ENCODE measurements around the gene PIF1. TPM values are rescaled to one million over a fixed set of nuclear protein-coding genes. Genes with fewer than 3 reads are reported as not detected.

Gene PIF1
- total RNA-seq, 1 donor from 2014 or later: 19.1 TPM

GRCh38 chr15:64856429-64857145, 31.1 kb upstream of the PIF1 start:
- peaks cover 35% of the 10 kb centered on the region for H3K4me1 Mint-ChIP-seq (ENCODE audit: low read depth)
- peak overlapping the region; percentile 54 for H3K27ac Mint-ChIP-seq
- H3K27me3 Mint-ChIP-seq (ENCODE audit: insufficient read depth): no peaks in the 10 kb centered on the region
- intact Hi-C loops (cut with micrococcal nuclease): no loop called here
- DNase-seq (ENCODE audit: low spot score): no peak
- H3K9me3 Mint-ChIP-seq: no peaks in the 10 kb centered on the region
- no peak overlapping the region for H3K4me3 Mint-ChIP-seq
- peaks cover 34% of the 10 kb centered on the region for H3K36me3 Mint-ChIP-seq (ENCODE audit: low read depth)

DNA sequence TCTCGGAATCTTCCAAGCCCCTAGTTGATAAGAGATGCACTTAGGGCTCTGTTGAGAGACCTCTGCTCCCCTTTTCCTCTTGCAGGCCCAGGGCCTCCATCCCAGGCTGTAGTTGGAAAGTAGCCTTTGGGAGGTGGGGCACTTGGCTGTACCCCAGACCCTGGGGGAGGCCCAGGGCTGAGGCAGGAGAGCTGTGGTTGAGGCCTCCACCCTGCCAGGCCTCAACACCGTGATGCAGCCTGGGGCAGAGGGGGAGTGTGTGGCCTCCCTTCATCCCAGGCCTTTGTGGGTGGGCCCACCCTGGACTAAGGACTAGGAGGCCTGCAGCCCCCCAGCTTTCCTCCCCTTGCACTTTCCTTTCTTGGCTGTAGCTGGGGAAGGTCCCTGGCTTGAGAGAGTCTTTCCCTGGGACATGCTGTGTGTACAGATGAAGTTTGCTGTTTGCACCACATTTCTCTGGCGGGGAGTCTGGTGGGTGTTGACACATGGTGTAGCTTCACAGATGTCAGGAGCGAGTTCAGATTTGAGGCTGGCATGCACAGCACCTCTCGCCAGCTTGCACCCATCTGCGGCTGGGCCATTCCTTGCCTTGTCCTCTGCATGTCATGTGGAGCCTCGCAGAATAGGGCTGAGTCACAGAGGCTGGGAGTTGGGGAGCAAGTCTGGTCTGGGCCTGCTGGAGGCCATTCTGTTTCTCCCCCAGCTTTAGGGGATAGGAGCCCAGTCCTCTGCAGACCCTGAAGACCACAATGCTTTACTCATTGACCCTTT, 29.9 kb upstream of the PIF1 start:
- Mint-ChIP-seq H3K27me3 (ENCODE audit: insufficient read depth) (no peaks in the 10 kb centered on the region), H3K9me3 (no peaks in the 10 kb centered on the region), H3K4me1 (ENCODE audit: low read depth) (peaks cover 38% of the 10 kb centered on the region), H3K27ac (peak overlapping the region; percentile 47), H3K36me3 (ENCODE audit: low read depth) (peaks cover 39% of the 10 kb centered on the region), H3K4me3 (no peak overlapping the region)
- DNase-seq (ENCODE audit: low spot score): no peak
- intact Hi-C loops (cut with micrococcal nuclease): no loop called here

- intact Hi-C loops (cut with micrococcal nuclease): no loop called here
- Mint-ChIP-seq H3K4me3 (no peak overlapping the region), H3K4me1 (ENCODE audit: low read depth) (peaks cover 39% of the 10 kb centered on the region), H3K27me3 (ENCODE audit: insufficient read depth) (no peaks in the 10 kb centered on the region), H3K36me3 (ENCODE audit: low read depth) (peaks cover 43% of the 10 kb centered on the region), H3K9me3 (no peaks in the 10 kb centered on the region), H3K27ac (peak overlapping the region; percentile 10)
- no peak for DNase-seq (ENCODE audit: low spot score)
Observed at GRCh38 chr15:64854526-64854925, 29.1 kb upstream of the PIF1 start.

GRCh38 chr15:64854041-64854440, 28.6 kb upstream of the PIF1 start:
- H3K4me1 Mint-ChIP-seq (ENCODE audit: low read depth): peaks cover 39% of the 10 kb centered on the region
- DNase-seq (ENCODE audit: low spot score): no peak
- no peak overlapping the region for H3K4me3 Mint-ChIP-seq
- intact Hi-C loops (cut with micrococcal nuclease): no loop called here
- no peaks in the 10 kb centered on the region for H3K27me3 Mint-ChIP-seq (ENCODE audit: insufficient read depth)
- no peak overlapping the region for H3K27ac Mint-ChIP-seq
- peaks cover 43% of the 10 kb centered on the region for H3K36me3 Mint-ChIP-seq (ENCODE audit: low read depth)
- no peaks in the 10 kb centered on the region for H3K9me3 Mint-ChIP-seq

- Mint-ChIP-seq H3K27ac (no peak overlapping the region), H3K4me3 (no peak overlapping the region), H3K9me3 (no peaks in the 10 kb centered on the region), H3K4me1 (ENCODE audit: low read depth) (peaks cover 39% of the 10 kb centered on the region), H3K27me3 (ENCODE audit: insufficient read depth) (no peaks in the 10 kb centered on the region), H3K36me3 (ENCODE audit: low read depth) (peaks cover 47% of the 10 kb centered on the region)
- intact Hi-C loops (cut with micrococcal nuclease): no loop called here
- DNase-seq (ENCODE audit: low spot score): no peak
Observed at GRCh38 chr15:64851503-64851840, 26.0 kb upstream of the PIF1 start.

DNA sequence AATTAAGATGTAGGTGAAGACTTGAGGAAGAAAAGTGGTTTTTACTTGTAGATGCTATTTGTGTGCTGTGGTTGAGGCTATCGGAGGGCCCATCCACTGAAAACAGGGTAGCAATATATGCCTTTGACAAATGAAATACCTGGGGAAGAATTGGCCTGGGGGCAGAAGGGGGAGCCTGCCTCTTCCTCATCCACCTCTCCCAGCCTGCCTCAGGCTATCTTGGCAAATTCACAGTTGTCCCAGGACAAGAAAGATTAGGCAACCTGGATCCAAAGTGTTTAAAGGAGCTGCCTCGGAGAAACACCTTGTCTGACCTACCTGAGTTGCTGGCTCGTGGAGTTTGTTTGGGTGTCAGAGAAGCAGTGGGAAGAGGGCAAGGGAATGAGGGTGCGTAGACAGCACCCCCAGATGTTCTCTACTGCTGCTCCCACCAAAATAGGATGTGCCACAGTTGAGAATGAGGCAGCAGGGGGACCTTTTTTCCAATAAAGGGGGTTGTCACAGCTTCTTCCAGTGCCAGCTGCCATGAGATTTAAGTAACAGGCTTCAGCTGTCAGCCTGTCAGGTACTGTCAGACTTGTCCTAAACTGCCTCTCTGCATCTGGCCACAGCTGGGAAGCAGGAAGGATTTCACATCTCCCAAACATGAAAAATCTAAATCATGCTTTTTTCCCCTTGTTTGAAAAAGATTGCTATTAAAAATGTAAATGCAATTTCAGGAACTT, 25.5 kb upstream of the PIF1 start:
- peaks cover 38% of the 10 kb centered on the region for H3K4me1 Mint-ChIP-seq (ENCODE audit: low read depth)
- H3K27me3 Mint-ChIP-seq (ENCODE audit: insufficient read depth): no peaks in the 10 kb centered on the region
- peak overlapping the region; percentile 77 for H3K27ac Mint-ChIP-seq
- intact Hi-C loops (cut with micrococcal nuclease): no loop called here
- H3K9me3 Mint-ChIP-seq: no peaks in the 10 kb centered on the region
- H3K36me3 Mint-ChIP-seq (ENCODE audit: low read depth): peaks cover 42% of the 10 kb centered on the region
- DNase-seq (ENCODE audit: low spot score): no peak
- H3K4me3 Mint-ChIP-seq: no peak overlapping the region

DNA sequence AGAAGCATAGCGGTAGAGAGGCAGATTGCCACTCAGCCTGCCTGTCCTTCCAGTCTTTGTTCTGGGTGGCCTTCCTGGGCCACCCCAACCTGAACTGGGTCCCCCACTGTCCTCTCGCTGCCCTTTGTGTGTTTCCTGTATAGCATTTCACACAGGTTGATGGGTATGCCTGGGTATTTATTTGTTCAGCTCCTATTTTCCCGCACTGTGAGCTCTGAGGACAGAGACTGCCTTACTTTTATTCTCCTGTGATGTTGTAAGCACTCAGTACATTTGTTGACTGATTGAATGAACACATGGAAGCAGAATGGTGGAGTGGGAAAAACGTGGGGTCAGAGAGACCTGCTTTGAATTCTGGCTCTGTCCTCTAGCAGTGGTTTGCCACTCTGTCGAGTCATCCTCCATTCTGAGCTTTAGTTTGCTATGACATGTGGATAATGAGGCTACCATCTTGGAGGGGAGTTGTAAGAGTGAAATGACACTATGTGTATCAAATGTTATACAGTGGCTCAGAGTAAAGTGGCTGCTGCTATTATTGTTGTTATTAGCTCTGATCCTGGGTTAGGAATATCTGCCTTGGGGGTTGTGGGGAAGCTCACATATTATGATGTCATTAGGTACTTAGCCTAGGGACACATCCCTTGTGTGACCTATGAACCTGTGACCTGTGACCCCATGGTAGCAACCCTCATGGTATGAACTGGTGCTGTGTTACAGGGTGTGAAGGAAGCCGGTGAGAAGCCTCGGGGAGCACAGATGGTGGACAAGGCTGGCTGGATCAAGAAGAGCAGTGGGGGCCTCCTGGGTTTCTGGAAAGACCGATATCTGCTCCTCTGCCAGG, 22.6 kb upstream of the PIF1 start:
- Mint-ChIP-seq H3K9me3 (no peaks in the 10 kb centered on the region), H3K4me1 (ENCODE audit: low read depth) (peaks cover 60% of the 10 kb centered on the region)

DNA sequence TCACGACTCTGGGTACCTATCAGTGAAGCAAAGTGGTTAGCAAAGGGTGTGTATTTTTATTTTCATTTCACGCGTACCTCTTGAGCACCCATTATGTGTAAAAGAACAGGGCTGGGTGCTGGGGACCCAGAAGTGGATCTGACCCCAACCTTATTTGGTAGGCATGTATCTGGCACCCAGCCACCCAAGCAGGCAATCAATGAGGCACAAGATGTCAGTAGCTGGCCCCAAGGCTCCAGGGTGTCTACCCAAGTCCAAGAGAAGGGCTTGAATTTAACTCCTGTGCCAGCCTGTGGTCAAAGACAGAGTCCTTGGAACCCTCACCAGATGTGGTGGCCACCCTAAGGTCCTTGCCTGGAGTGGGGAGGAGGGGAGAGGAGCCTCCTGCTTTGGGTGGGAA, 22.0 kb upstream of the PIF1 start:
- peaks cover 30% of the 10 kb centered on the region for H3K36me3 Mint-ChIP-seq (ENCODE audit: low read depth)
- intact Hi-C loops (cut with micrococcal nuclease): no loop called here
- no peaks in the 10 kb centered on the region for H3K9me3 Mint-ChIP-seq
- no peak overlapping the region for H3K4me3 Mint-ChIP-seq
- H3K27me3 Mint-ChIP-seq (ENCODE audit: insufficient read depth): no peaks in the 10 kb centered on the region
- peak overlapping the region; percentile 56 for H3K27ac Mint-ChIP-seq
- peaks cover 67% of the 10 kb centered on the region for H3K4me1 Mint-ChIP-seq (ENCODE audit: low read depth)
- no peak for DNase-seq (ENCODE audit: low spot score)

More for the DNA sequence above, 22.6 kb upstream of the PIF1 start:
- no peak overlapping the region for H3K4me3 Mint-ChIP-seq
- H3K36me3 Mint-ChIP-seq (ENCODE audit: low read depth): peaks cover 32% of the 10 kb centered on the region
- intact Hi-C loops (cut with micrococcal nuclease): no loop called here
- no peak for DNase-seq (ENCODE audit: low spot score)
- no peak overlapping the region for H3K27ac Mint-ChIP-seq
- no peaks in the 10 kb centered on the region for H3K27me3 Mint-ChIP-seq (ENCODE audit: insufficient read depth)

GRCh38 chr15:64847016-64847415, 21.6 kb upstream of the PIF1 start:
- H3K9me3 Mint-ChIP-seq: no peaks in the 10 kb centered on the region
- H3K4me3 Mint-ChIP-seq: no peak overlapping the region
- H3K27ac Mint-ChIP-seq: peak overlapping the region; percentile 56
- H3K4me1 Mint-ChIP-seq (ENCODE audit: low read depth): peaks cover 68% of the 10 kb centered on the region
- H3K36me3 Mint-ChIP-seq (ENCODE audit: low read depth): peaks cover 28% of the 10 kb centered on the region
- no peaks in the 10 kb centered on the region for H3K27me3 Mint-ChIP-seq (ENCODE audit: insufficient read depth)
- intact Hi-C loops (cut with micrococcal nuclease): no loop called here
- no peak for DNase-seq (ENCODE audit: low spot score)

GRCh38 chr15:64845831-64846595, 20.6 kb upstream of the PIF1 start:
- H3K27ac Mint-ChIP-seq: peak overlapping the region; percentile 70
- peaks cover 66% of the 10 kb centered on the region for H3K4me1 Mint-ChIP-seq (ENCODE audit: low read depth)
- peak overlapping the region; percentile 11 for H3K4me3 Mint-ChIP-seq
- no peaks in the 10 kb centered on the region for H3K27me3 Mint-ChIP-seq (ENCODE audit: insufficient read depth)
- no peak for DNase-seq (ENCODE audit: low spot score)
- no peaks in the 10 kb centered on the region for H3K9me3 Mint-ChIP-seq
- intact Hi-C loops (cut with micrococcal nuclease): no loop called here
- peaks cover 22% of the 10 kb centered on the region for H3K36me3 Mint-ChIP-seq (ENCODE audit: low read depth)

- peaks cover 67% of the 10 kb centered on the region for H3K4me1 Mint-ChIP-seq (ENCODE audit: low read depth)
- no peaks in the 10 kb centered on the region for H3K27me3 Mint-ChIP-seq (ENCODE audit: insufficient read depth)
- H3K36me3 Mint-ChIP-seq (ENCODE audit: low read depth): peaks cover 16% of the 10 kb centered on the region
- no peak for DNase-seq (ENCODE audit: low spot score)
- peak overlapping the region; percentile 92 for H3K4me3 Mint-ChIP-seq
- H3K27ac Mint-ChIP-seq: peak overlapping the region; percentile 80
- intact Hi-C loops (cut with micrococcal nuclease): no loop called here
- H3K9me3 Mint-ChIP-seq: no peaks in the 10 kb centered on the region
Observed at GRCh38 chr15:64845183-64845611, 19.8 kb upstream of the PIF1 start.
